ENCODE measurements around the gene RIMS4. TPM values are rescaled to one million over a fixed set of nuclear protein-coding genes. Genes with fewer than 3 reads are reported as not detected.

Gene RIMS4
- total RNA-seq, 1 experiment from 2014 or later, result 10.9 TPM

DNA sequence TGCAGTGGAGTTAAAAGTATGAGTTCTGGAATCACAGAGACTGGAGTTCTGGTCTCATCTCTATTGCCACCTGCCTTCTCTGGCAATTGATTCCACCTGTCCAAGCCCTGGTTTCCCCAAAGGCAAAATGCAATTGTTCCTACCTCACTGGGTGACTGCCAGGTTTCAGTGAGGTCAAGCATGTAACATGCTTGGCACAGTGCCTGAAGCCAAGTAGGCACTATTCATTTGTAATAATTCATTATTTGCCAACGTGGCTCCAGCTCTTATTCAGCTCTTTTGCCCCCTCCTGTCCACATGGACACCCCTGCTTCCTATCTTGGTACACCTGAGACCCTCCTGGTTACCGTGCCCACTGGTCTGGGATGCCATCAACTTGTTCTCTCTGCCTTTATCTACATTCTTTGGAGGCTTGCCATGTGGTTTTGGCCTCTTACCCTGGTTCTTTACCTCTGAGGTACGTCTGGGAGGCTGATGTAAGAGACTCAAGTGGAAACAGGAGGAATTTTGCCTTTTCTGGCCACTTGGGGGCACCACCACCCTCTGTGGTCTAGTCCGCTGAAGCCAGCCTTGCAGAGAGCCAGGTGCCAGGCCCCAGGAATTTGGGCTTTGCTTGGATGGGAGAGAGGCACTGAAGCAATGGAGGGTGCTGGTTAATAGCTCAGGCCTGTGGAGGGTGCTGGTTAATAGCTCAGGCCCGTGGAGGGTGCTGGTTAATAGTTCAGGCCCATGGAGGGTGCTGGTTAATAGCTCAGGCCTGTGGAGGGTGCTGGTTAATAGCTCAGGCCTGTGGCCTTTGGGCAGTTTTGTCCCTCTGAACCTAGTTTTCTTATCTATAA lies 63.0 kb downstream of the RIMS4 start:
- DNase-seq (ENCODE audit: low spot score), result peak; percentile 84

DNA sequence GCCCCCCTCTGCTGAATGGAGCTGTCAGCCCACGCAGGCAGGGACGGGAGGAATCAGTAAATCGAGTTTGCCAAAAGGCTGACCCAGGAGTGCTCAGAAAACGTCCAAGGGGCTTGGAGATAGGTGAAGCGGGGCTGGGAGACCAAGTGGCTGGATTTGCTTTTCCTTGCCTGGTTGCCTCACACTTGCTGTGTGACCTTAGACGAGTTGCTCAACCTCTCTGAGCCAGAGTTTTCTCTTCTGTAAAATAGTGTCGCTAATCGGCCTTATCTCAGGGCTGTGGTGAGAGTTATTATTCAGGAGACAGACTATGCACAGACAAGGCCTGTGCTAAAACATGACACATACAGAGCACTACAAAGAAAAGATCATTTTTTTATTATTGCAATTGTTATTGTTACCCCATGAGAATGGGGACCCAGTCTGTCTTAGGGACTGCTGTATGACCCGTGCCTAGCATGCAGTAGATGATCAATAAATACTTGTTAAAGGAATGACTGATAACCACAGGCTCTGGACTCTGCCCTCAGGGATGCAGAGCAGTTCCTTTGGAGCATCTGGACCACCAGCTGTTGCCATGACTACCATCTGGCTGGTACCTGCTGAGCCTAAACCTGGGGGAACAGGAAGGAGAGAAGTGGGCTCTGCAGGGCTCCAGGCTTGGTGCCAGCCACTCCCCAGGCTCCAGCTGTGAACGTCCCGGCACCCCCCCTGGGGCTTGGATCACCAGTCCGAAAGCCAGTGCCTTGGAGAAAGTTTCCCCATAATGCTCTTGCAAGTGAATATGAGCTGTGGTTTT lies 63.8 kb downstream of the RIMS4 start:
- DNase-seq (ENCODE audit: low spot score), result no peak
- in situ Hi-C loops (cut with HindIII; ENCODE audit: low sequenced_read_pairs), result no loop called here

More for the DNA sequence above, 63.0 kb downstream of the RIMS4 start:
- in situ Hi-C loops (cut with HindIII; ENCODE audit: low sequenced_read_pairs), result no loop called here

DNA sequence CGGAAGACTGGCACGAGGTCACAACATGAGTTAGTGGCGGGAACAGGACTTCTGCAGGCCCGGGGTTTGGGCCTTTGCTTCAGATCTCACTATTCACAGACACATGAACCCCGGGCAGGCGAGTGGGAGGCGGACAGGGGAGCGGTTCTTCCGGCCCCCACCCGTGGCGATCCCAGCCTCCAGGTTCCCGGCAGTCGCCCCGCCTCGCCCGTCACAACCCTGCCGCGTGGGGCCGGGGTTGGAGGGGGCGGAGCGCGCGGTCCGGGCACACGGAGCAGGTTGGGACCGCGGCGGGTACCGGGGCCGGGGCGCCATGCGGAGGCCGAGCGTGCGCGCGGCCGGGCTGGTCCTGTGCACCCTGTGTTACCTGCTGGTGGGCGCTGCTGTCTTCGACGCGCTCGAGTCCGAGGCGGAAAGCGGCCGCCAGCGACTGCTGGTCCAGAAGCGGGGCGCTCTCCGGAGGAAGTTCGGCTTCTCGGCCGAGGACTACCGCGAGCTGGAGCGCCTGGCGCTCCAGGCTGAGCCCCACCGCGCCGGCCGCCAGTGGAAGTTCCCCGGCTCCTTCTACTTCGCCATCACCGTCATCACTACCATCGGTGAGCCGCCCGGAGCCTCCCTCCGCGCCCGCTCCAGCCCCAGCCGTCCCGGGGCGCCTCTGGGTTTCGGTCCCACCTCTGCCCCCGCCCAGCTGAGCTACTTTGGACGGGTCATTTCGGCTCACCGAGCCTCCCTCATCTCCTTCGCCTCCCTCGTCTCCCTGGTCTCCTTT lies 64.6 kb downstream of the RIMS4 start, which contains the start of gene KCNK15:
TSS of gene KCNK15 (plus strand) at position 268 of the 769 bp plus-strand sequence. CDS start at position 314, 46 bp downstream.
- DNase-seq (ENCODE audit: low spot score), result peak; percentile 27
- in situ Hi-C loops (cut with HindIII; ENCODE audit: low sequenced_read_pairs), result no loop called here

DNA sequence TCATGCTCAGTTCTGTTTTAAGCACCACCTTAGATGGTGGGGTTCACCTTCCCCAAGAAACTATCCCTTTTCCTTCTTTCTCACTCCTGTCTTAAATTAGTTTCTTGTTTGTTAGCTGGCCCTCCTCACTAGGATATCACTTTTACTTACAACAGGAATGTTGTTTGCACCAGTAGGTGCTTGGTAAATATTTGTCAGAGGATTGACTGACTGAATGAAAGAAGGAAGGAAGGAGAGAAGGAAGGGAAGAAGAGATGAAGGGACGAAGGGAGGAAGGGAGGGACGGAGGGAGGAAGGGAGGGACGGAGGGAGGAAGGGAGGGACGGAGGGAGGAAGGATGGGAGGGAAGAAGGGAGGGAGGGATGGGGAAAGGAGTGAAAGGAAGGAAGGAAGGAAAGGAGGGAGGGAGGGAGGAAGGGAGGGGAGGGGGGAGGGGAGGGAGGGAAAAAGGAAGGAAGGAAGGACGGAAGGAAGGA lies 65.2 kb downstream of the RIMS4 start:
- in situ Hi-C loops (cut with HindIII; ENCODE audit: low sequenced_read_pairs), result no loop called here
- DNase-seq (ENCODE audit: low spot score), result no peak

DNA sequence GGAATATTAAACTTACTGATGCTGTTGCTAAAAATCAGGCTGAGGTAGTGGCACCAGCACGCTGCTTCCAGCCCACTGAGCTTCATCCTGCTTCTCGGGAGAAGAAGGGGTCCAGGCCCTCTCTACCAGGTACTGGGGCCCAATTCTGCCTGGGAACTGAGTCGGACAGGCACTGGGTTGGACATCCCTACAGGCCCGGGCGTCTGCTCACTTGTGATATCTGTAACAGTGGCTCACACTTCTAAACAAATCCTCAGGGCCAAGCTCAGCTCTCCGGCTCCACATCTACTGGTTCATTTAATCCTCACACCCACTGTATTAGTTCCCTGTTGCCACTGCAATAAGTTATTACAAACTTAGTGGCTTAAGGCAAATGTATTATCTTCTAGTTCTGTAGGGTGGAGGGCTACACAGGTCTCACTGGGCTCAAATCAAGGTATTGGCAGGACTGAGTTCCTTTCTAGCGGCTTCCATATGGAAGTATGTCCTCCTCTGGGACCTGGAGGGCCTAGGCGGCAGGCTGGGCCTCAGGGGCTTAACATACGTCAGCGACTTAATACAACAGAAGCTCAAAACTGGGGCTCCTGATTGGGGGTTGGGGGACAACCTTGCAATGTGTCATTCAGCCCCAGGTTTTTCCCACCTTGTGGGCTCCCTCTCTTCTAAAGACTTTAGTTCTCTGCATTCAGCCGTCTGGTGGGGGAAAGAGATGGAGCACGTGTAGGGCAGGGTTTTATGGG lies 66.3 kb downstream of the RIMS4 start:
- in situ Hi-C loops (cut with HindIII; ENCODE audit: low sequenced_read_pairs), result no loop called here
- no peak for DNase-seq (ENCODE audit: low spot score)

DNA sequence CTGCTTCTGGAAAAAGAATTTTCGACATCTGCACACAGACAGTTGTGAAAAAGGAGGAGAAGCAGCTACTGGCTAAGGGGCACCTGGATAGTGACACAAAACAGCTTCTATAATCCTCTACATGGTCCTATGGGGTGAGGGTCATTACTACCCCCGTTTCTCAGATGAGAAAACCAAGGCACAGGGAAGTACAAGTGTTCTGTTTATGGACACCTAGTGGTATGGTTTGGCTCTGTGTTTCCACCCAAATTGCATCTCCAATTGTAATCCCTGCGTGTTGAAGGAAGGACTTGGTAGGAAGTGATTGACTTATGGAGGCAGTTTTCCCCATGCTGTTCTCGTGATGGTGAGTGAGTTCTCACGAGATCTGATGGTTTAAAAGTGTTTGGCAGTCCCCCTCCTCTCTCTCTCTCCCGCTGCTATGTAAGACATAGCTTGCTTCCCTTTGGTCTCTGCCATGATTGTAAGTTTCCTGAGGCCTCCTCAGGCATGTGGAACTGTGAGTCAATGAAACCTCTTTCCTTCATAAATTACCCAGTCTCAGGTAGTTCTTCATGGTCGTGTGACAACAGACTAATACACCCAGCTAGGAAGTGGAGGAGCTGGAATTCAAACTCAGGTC lies 67.2 kb downstream of the RIMS4 start:
- in situ Hi-C loops (cut with HindIII; ENCODE audit: low sequenced_read_pairs), result no loop called here
- no peak for DNase-seq (ENCODE audit: low spot score)

DNA sequence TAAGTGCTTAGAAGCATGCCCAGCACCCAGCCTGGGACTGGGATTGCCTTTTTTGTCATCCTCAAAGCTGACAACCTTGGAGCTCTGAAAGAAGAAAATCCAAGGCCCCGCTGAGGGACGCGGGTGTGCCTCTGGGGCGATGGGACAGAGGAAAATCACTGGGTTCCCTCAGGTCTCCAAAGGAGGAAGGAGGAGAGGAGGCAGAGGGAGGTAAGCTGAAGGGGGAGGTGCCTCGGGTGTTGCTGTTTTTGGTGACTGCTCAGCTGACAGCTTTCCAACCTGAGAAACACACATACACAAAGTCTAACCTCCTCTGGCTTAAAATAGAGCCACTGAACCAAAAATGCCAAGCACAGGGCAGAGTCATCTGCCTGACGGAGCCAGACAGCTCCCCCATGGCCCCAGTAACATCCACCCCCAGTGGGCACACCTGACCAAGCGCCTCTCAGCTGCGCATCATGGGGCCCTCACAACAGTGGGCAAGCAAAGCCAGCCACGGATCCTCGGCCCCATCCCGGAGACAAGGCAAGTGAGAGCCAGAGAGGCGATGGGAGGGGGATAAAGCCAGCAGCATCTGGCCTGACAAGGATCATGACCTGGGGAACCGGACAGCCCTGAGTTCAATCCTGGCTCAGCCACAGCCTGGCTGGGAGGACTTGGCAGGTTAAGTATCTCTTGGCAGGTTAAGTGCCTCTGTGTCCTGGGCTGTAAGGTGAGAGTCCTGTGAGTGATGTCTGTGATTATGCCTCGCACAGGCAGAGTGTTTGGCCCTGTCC lies 67.9 kb downstream of the RIMS4 start:
- DNase-seq (ENCODE audit: low spot score), result no peak
- in situ Hi-C loops (cut with HindIII; ENCODE audit: low sequenced_read_pairs), result no loop called here

DNA sequence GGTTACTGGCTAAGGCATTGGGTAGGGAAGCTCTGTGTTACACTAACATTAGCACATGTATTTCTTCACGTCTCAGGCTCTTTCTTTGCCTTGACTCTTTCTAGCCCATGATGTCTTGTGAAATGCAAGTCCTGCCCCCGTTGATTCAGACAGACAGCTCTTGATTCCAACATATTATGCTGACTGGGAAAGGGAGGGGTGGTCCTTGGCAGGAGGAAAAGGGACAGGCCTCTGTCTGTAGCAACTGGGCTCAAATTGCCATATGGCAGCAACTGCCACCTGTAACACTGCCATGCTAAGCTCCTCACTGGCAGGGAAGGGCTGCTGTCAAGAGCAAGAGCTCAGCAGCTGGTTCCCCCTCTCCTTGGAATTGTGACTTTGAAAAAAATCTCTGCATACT lies 70.4 kb downstream of the RIMS4 start:
- peak; percentile 31 for DNase-seq (ENCODE audit: low spot score)
- in situ Hi-C loops (cut with HindIII; ENCODE audit: low sequenced_read_pairs), result no loop called here

DNA sequence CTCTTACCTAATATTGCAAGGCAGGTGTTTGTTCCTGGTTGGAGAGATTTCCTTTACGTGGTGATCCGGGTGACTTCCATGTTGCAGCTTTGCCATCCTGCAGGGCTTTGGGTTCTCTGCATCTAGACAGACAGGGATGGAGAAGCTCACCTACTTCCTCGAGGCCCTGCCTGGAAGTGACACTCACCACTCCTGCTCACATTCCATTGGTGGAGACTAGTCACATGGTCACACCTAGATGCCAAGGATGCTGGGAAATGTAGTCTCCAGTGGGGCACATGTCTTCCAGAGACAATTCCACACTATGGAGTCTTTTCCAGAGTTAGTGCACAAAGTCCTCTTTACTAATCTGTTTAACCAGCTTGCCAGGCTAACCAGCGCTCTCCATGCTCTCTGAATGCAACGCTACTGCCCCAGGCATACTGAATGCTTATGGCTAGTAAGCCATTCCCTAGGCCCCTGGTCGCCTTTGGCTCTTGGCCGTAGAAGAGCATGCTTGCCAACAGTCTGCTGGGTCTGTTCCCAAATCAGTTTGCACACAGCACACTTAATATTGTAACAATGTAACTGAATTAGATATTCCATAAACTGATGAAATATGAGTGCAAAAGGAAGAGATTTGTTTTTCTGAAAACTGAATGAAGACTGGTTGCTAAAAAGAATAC lies 71.4 kb downstream of the RIMS4 start:
- DNase-seq (ENCODE audit: low spot score), result peak; percentile 97
- in situ Hi-C loops (cut with HindIII; ENCODE audit: low sequenced_read_pairs), result no loop called here

DNA sequence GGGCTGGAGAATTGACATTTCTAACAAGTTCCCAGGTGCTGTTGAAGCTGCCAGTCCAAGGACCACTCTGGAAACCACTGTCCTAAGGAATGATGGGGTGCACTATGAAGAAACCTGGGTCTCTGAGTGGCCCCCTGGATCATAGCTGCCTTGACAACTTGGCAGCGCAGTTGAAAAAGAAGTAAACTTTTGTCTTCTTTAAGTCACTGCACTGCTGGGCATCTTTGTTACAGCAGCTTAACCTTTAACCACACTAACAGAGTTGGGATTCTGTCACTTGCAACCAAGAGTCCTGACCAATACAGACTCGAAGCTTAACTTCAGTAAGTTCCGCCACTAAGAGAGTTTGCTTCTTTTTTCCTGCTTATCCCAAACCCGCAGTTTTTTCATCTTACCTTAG lies 73.2 kb downstream of the RIMS4 start:
- no peak for DNase-seq (ENCODE audit: low spot score)
- in situ Hi-C loops (cut with HindIII; ENCODE audit: low sequenced_read_pairs), result no loop called here

DNA sequence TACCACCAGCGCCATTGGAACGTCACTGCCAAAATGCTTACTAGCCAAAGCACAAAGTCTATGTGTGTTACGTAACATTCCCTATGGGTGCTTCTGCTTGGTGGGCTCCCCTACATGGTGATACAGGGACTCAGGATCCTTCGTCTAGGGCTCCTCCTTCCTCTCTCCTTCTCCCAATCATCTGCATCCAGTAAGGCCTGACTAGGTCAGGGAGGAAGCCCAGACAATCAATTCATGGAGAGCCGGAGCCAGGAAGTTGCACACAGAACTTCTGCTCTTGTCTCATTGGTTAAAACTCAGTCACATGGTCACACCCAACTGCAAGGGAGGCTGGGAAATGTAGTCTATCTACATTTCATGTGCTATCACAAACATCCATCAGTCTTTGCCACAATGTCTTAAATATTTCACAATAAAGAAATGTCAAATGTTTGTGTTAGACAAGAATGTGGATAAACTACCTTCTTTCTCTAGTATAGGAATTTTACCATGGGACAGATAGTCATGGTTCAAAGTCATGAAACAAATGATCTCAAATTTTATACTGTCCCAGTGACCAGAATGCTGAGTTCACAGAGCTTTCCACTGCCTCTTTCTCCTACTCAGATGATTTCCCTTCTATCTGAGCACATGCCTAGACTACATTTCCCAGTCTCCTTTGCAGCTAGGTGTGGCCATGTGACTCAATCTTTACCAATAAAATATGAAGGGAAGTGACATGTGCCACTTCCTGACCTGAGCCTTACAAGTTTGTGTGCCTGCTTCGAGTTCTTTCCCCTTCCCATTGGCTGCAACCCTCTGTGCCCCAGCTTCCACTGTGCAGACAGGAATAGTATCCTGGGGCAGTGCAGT lies 74.0 kb downstream of the RIMS4 start:
- DNase-seq (ENCODE audit: low spot score), result peak; percentile 66
- in situ Hi-C loops (cut with HindIII; ENCODE audit: low sequenced_read_pairs), result no loop called here

DNA sequence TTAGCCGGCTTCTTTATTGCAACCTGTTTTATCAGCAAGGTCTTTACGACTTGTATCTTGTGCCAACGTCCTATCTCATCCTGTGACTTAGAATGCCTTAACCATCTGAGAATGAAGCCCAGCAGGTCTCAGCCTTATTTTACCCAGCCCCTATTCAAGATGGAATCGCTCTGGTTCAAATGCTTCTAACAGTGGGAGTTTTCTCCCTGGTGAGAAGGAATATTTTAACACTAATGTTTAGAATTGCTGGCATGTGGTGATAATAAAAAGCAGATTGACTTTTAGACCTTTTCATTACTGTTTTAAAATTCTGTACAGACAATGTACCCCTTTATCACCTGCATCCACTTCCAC lies 74.6 kb downstream of the RIMS4 start:
- in situ Hi-C loops (cut with HindIII; ENCODE audit: low sequenced_read_pairs), result no loop called here
- no peak for DNase-seq (ENCODE audit: low spot score)

DNA sequence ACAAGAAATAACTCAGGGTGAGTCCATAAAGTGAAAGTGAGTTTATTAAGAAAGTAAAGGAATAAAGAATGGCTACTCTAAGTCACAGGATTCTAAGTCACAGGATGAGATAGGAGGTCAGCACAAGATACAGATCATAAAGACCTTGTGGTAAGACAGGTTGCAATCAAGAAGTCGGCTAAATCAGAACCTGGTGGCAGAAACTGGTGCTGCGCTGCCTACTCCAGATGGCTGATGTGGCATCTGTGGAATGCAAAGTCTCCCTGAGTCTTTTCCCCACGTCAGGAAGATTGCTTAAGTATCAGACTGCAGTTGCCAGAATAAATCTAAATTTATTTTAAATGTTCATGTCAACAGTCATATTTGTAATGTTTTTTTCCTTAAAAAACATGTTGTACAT lies 75.4 kb downstream of the RIMS4 start:
- DNase-seq (ENCODE audit: low spot score), result no peak
- in situ Hi-C loops (cut with HindIII; ENCODE audit: low sequenced_read_pairs), result no loop called here

DNA sequence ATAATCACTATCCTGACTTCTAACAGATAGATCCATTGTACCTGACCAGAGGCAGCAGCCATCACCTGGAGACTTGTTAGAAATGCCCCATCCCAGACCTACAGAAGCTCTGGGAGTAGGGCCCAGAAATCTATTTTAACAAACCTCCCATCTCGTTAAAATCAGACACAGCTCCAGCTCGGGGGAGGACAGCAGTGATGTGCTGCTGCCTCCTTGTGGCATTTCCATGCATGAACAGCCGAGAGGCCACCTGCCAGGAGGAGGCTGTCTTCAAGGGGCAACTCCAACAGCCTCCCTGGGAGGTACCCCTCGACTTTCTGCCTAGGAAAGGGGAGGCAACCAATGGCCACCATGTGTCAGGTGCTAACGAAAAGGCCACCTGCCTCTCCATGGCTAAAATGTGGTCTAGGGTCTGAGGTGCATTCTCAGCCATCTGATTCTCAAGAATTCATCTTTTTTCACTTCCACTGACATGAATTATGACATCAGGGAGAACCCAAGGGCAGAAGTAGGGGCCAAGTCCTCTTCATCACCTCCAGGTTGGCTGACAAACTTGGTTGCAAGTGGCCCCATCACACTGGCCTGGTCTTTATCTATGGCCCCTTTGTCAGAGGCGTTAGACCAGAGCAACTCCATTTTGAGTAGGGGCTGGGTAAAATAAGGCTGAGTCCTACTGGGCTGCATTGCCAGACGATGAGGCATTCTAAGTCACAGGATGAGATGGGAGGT lies 76.8 kb downstream of the RIMS4 start:
- peak; percentile 46 for DNase-seq (ENCODE audit: low spot score)
- in situ Hi-C loops (cut with HindIII; ENCODE audit: low sequenced_read_pairs), result no loop called here

DNA sequence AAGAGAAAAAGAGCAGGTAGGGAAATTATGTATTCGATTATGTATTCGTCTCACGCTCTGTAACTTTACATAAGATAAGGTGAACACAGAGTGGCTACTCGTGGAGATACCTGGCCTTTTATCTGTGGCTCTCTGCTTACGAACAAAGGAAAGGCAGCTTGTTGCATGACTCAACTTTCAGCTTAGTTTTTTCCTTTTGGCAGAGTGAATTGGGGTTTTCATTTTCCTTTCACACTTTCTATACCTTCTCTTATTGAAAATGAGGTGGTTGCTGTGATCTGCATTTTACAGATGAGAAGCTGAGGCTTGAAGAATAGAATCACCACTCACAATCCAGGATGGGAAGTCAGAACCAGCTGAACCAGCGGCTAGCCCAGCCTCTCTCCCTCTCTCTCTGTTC lies 78.0 kb downstream of the RIMS4 start:
- DNase-seq (ENCODE audit: low spot score), result no peak
- in situ Hi-C loops (cut with HindIII; ENCODE audit: low sequenced_read_pairs), result no loop called here

DNA sequence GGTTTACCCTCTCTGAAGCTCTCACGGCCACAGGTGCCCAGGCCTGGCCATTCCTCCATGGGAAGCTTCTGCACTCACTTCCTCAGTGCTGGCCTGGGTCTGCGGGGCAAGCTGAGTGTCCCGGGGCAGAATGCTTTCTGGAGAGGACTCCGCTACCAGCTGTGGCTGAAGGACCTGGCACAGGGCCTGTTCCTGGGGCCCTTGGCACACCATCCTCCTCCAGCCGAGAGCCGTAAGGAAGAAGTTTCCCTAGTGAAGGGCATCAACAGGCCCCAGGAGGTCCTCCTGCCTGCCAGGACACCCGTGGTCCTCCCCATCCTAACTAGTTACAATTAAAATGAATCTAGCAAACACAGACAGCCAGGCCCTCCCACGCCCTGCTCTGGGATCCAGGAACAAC lies 78.7 kb downstream of the RIMS4 start:
- DNase-seq (ENCODE audit: low spot score), result no peak
- in situ Hi-C loops (cut with HindIII; ENCODE audit: low sequenced_read_pairs), result no loop called here

Data from G401 (cell line).